Activated CD4-positive, alpha-beta T cell treated with anti-CD3 and anti-CD28 coated beads for 4 hours (primary cell): ENCODE data around the gene TDRKH.

Experiments used
- DNase-seq, 2 donors: peaks; one replicate each; pipeline ENCODE4 v3.0.0-alpha.2; 2020

Gene TDRKH

DNA sequence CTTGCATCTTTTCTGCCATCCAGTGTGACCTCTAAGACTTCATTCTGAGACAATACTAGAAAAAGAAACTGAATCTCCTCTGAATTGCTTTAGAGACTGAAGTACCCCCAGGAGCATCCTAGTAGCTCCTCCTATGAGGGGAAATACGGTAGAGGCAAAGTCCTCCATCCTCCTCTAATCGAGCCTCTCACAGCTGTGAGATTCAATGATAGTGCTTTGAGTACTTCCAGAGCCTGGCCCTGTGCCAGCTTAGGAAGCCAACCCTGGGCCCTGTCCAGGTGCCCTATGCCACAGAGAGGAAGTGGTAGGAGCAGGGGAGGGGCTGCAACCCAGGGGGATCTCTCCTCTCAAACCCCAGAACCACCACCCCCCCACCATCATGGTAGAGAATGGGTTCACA, 30.6 kb upstream of the TDRKH start:
- no peak for DNase-seq

DNA sequence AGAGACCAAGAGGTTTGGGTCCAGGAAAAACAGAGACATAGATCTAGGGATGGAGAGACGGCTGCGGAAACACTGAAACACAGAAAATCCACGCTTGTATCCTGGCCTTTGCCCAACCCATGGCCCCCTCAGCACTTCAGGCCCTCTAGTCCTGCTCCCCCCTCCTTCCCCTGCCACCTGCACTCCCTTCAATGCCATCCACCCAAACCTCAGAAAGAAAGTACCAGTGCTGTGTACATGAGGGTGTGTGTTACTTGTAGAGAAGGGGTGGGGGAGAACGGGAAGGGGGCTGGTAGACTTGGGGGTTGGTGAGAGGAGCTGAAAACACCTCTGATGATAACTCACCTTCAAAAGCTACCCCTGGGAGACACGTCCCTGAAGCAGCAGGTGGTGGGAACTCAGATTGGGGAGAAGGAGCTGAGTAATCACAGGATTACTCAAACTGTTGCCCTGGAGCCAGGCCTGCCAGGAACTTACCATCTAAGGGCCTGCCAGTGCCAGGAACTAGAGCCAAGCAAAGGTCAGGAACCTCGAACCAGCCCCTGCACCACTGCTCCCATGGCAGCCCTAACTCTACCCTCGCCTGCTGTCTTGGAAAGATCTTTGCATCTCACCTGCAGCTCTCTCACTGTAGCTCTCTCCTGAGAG, 29.8 kb upstream of the TDRKH start:
- no peak for DNase-seq

DNA sequence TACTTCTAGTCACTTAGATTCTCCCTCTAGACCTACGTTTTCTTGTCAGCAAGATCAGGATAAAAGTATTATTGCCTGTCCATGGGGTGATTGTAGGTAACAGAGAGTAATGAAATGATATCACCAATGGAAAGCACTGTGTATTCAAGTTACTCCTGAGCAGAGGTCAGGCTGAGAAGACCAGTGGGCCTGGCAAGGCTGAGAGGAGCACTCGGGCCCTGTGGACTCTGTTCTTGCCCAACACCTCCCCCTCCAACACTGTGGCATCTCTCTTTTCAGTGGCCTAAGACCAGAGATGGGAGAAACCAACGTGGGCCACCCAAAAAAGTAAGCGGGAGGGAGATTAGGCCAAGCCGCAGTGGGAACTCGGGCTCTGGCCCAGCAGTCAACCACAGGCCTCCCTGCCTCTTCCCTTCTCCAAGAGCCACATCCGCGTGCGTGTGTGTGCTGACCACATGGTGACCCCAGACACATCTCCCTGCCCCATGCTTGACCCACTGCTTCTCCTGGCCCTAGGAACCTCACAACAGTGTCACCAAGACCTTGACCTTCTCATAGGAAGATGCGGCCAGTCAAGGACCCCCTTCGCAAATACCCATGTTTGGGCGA, 29.0 kb upstream of the TDRKH start:
- no peak for DNase-seq

DNA sequence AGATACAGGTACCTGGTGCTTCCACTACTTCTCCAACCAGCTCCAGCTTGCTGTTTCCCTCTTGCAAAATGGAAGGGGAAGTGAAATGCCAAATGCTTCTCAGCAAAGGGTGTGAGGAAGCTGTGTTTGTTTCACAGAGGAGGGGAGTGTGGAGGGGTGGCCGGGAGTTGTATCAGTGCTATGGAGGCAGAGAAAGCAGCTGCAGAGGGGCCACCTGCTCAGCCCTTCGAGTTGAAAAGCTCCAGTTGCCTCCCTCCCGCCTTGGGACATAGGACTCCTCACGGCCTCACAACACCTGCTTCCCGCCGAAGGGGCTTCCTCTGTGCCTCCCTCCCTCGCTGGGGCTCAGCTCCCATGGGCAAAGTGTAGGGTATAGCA, 27.0 kb upstream of the TDRKH start:
- no peak for DNase-seq

DNA sequence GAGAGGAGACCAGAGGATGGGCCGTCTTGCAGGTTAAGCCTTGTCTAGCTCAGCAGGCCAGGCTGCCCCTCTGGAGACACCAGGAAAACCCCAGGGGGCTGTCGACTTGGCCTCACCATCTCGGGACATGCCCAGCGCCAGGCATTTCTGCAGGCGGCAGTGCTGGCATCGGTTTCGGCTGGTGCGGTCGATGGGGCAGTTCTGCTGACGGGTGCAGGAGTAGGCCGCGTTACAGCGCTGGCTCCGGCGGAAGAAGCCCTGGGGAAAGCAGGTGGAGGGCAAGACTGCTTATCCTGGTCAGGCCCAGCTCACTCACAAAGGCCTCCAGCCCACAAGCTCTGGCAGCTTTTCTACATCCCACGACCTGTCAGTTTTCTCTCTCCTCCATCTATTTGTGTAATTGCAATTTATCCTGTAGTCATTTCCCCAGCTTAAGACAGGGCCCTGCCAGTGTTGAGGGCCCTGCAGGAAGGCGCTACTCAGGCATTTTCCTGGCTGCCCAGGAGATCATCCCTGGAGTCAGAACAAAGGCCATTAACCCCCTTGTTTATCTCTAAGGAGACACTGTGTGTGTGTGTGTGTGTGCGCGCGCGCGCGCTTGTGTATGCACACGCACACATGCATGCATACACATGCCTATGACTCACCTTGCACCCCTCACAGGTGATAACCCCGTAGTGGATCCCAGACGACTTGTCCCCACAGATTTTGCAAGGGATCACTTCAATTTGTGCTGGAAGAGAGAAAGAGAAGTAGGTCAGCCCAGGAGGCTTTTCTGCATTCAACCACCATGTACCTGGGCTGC, 26.4 kb upstream of the TDRKH start:
- DNase-seq = no peak

DNA sequence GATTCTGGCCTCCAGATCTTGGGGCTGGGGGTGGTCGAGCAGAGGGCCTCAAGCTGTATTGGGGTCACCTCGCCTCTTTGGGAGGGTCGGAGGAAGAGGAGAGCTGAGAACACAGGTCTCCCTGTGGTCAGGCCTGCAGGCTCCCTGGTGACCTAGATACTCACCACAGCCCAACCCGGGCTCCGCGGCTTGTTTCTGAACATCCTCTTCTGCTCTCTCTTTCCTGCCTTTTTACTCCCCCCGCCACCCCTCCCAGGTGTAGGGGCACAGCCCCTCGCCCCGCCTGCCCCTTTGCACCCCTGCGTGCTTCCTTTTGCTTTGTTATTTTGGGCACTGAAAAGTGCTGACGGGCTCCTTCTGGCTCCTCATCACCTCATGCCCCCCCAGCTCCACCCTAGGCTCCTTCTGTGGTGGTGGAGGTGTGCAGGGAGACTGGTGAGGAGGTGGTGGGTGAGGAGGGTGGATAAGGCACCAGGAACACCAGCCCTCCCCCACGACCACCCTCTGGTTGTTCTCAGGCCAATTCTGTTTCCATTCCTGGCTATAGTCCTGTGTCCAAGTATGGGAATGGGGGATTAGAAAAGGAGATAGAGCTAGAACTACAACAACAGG, 25.5 kb upstream of the TDRKH start:
- DNase-seq = no peak

DNA sequence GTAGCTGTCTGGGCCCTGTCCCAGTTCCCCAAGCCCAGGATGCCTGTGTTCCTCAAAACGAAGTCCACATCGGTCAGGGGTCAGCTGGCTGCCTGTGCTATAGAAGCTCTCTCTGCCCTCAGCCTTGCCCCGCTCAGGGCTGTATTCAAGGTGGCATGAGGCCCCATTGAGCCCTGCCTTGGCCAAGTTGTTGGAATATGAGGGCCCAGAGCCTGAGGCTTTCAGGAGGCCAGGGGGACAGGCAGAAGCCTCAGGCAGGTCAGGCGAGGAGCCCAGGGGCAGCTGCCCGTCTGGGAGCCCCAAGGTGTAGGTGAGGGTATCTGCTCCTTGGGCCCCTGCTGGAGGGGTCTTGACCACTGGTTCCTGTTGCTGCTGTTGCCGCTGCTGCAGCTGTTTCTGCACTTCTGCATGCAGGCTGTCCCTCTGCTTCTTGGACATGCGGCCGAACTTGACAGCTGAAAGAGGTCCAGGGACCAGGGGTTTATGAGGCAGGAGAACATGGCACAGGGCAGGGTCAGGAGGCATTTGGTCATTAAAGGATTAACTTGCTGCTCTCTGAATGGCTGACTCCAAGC, 24.8 kb upstream of the TDRKH start:
- no peak for DNase-seq

DNA sequence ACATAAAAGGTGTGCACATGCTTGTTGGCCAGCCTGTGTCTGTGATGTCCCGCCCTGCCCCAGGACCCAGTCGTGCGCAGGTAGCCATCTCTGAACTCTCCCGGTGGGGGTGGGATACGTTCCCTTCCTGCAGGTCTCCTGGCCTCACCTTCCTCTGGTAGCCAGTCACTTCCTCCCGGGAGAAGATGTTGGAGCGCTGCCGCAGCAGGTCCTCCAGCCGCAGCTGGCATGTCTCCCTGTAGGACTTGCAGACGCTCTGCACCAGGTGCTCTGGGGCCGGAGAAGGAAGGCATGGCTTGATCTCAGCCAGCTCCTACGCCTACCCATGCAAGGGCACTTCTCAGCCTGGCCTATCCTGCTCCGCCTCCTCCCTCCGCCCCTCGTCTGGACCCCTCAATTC, 24.1 kb upstream of the TDRKH start:
- no peak for DNase-seq

DNA sequence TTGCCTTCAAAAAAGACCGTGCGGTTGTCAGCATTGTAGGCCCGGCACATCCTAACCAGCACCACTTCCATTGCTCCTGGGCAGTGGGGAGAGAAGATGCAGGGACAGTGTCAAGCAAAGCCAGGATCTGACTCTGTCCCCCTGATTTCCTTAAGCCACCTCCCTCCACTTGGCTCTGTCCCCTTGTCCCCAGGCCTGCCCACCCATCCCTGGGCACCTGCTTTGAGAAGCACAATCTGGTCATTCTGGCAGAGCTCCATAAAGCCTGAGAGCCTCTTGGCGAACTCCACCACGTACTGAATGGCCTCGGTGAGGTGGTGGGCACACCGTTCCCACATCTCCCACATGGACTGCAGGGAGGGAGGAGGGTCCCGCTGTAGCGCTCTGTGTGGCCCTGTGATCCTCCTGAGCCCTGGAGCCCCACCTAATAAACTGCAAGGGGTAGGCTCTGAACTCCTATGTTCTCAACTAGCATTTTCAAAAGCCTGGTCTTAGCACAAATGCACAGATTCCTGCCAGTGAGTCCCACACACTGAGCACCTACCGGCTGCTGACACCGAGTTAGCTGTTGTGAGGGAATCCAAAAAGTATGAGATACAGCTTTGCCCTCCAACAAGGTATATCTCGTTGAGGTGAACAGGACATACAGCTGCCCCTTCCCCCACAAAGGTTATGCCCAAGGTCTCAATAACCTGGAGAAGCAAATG, 23.1 kb upstream of the TDRKH start:
- DNase-seq = no peak

DNA sequence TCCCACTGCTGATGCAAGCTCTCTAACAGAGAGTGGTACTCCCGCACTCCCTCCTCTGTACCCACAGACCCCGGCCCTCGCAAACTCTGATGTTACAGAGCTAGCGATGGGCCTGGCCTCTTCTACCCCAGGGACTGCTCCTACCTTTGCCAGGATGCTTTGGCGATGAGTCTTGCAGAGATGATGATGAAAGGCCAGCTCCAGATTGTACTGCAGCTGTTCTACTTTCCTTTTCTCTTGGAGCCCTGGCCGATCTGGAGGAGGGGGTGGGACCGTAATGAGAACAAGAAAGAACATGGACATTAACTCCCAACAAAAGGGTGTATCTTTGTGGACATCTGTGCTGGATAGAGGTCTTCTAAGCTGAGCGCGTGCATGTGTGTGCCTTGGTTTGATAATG, 20.9 kb upstream of the TDRKH start:
- no peak for DNase-seq

DNA sequence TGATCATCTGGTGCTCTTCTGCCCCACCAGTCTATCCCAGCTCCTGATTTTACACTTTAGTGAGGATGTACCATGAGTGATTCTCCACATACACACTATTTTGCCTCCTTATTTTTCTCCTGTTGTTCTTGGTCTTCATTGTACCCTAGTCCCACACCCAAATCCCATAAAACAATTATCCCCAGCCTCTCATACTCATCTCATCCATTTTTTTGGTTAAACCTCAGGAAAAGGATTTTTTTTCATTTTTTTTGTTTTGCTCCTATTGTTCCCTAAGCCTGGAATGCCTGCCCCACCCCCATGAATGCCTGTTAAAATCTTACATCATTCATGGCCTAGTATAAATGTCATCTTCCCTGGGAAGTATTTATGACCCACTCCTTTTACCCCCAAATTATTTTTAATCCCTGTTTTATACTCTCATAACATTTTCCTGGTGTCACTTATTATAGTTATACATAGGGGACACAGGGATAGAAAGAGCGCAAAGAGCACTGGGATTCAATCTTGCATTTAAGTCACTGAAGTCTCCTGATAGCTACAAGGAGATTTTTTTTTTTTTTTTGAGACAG, 19.8 kb upstream of the TDRKH start:
- DNase-seq = no peak

DNA sequence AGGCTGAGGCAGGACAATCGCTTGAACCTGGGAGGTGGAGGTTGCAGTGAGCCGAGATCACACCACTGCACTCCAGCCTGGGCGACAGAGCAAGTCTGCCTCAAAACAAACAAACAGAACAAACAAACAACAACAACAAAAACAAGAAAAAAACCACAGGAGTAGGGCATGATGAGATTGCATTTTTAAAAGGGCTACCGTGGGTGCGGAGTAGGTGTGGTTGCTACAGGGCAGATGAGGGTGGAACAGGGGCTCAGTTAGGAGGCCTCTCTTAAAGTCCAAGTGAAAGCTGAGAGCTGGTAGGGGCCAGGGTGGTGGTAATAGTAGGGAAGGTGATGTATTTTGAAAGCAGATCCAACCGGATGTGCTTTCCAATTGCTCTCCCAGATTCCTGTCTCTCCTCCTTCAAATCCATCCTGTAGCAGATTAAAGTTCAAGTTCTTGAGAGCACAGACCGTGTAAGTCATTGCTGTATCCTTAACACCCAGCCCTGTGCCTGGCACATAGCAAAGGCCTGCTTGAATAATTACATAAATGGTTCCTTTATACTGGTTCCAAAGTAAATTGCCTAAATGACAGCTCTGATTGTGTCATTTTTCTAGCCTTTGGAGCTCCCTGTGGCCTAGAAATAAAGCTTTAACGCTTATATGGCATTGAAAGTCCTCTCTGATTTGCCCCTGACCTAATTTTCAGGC, 19.1 kb upstream of the TDRKH start:
- no peak for DNase-seq

DNA sequence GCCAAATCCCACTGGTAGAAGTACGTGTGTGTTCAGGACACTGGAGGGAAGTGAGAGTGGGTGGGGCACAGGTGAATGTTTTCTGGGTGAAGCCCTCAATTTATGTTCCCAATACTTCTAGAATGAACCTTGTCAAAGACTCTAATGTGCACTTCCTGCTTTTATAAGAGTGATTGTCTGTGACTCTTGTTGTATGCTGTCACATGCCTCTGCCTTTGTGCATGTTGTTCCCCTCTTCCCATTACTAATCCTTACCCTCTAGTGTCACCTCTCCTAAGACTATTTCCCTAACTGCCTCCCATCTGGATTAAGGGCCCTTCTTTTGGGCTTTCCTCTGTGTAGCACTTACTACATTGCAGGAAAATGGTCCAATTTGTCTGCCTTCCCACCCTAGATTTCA, 17.5 kb upstream of the TDRKH start:
- DNase-seq = no peak

DNA sequence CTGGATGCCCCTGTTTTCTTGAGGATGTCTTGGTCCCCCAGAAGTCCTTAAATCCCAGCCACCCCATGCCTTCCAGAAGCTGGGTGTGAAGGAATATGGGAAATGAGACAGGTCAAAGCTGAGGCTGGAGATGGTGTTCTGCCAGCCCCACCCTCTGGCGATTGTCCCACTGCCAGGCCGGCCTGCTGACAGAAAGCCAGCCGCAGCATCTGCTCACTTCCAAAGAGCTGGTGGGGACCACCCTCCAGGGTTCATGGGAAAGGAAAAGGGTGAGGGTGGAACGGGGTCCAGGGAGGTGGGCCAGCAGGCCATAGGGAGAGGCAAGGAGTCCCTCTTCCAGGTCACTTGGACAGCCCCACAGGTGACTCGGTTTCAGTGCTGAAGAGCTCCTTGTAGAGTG, 16.8 kb upstream of the TDRKH start:
- no peak for DNase-seq

DNA sequence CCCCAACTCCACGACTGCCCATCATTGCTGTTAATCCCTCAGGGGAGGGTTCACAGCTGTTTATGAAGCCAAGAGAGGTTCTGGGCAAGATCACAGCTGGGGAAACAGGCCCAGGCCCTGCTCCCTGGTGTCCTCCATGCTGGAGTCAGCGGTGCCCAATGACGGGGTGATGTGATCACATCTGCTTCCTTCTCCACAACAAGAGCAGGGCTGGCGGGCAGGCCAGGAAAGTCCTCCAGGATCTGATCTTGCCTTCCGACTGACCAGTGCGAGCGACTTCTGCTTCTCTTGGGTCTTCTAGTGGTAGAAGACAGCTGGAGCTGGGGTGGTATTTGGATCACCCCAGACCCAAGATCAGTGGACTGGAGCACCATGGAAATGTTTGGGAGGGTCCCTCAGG, 15.9 kb upstream of the TDRKH start:
- no peak for DNase-seq

DNA sequence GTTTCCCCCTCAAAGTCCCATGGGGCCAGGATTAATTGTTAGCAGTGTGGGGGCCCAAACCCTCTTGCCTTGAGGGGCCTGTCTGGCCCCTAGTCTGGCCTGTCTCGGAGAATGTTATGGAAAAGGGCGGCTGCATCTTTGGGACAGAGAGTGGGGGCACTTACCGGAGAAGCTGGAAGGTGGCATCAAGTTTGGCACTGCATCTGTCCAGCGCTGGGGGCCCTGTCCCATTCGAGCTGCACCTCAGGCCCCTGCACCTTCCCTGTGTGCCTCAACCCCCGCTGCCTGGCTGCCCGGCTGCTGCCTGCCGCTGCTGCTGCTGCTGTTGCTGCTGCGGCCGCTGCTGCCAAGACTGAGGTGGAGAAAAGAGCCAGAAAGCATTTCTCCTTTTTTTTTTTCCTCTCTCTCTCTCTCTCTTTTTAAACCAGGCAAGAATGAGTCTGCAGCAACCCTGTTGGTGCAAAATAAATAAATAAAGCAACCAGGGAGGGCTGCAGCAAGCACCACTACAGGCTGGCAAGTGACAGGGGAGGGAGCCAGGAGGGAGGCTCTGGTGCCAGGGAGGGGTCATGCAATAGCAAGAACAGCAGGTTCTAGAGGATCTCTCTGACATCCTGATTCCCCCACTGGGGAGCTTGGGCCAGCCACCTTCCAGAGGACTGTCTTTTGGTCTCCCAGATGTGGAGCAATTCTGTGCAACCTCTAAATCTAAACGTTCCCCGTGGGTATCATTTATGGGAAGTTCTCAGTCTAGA, 14.9 kb upstream of the TDRKH start, which contains the start of gene LINGO4:
Gene LINGO4 (minus strand): TSS at position 354 of the 755 bp plus-strand sequence. CDS start 2,715 bp downstream, outside the sequence.
- DNase-seq = no peak

DNA sequence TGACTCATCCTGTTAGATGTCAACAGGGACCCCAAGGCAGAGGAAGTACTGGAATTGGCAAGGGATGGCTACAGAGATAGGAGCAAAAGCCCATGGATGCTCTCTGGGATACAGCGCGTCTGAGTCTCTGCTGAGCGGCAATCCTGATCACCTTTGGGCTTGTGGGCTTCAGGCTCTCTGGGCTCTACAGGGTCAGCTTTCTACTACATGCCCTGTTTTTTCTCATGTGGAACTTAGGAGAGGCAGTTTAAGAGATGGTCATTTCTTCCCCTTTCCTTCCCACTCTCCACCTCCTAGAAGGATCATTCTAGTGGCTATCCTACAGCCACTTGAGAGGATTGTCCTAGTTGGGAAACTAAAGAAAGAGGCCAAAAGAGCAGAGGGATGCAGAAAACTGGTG, 13.6 kb upstream of the TDRKH start:
- no peak for DNase-seq

DNA sequence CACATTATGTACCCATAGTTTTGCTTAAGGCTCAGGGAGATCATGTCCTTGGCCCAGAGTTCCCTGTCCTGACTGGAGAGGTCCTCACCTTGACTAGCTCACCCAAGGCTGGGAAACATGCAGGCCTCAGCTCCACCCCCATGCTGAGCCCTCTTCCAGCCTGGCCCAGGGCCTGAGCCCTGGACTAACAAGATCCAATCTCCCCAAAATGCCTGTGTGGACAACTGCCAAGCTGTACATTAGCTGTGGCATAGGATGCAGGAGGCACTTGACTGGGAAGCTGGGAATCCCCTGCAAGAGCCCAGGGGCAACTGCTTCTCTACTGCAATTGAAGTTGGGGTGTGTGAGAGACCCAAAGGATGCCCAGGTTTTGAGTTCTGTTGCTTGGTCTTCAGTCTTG, 12.9 kb upstream of the TDRKH start:
- DNase-seq = no peak

DNA sequence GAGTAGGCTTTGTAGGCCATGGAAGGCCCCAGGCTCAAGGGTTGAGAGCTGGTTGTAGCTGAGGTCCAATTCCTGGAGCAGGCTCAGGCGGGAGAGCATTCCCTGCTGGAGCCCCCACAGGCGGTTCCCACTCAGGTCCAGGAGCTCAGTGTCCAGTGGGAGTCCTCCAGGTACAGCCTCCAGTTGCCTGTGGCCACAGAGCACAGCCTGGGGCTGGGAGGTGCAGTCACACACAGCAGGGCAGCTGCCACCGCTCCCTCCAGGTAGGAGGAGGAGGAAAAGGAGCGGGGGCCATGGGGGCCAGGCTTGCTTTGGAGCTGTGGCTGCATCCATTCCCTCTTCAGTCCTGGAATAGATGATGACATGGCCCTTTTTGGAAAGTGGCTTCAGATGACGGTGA, 12.1 kb upstream of the TDRKH start:
- DNase-seq = no peak

DNA sequence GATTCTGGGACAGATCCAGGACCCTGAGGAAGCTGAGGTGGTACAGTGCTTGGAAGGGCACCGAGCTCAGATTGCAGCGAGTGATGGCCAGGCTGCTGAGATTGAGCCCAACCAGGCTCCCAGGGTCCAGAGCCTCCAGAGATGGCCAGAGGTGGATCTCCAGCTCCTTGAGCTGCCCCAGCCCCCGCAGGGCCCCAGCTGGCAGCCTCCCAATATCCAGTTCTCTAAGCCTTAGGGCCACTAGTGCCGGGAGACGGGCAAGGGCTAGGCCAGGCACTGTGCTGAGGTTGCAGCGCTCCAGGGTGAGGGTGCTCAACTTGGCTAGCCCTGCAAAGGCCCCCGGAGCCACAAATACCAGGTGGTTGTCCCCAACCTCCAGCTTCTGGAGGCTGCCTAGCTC, 11.5 kb upstream of the TDRKH start:
- DNase-seq = no peak

DNA sequence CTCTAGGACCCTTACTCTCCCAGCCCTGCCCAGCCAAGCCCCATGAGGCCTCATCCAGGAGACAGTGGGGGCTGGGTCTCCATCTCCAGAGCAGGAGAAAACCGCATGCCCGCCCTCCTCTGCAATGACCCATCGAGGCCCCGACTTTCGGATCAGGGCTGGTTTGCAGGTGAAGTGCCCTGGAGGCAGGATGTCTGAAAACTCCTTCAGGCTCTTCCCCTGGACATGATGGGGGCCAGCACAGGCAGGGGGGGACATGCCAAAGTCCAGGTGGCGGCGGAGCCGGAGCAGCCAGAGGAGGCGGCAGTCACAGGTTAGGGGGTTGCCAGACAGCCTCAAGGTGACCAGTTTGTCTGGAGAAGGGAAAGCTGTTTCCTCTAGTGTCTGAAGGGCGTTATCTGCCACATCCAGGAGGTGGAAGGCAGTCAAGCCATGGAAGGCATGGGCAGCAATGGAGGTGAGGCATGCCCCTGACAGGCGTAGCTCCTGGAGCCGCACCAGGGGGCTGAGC, 11.1 kb upstream of the TDRKH start:
- DNase-seq = no peak
